Testis (tissue), 3 donors: ENCODE data around the gene GPR155. TPM values are rescaled to one million over a fixed set of nuclear protein-coding genes. Genes with fewer than 3 reads are reported as not detected.

Experiments used
- DNase-seq: peaks from one replicate; pipeline ENCODE4 v3.0.0-alpha.2; 2019
- H3K27ac ChIP-seq, 2 donors: fragments of 200-600 bp; sonication (generic); one replicate each; pipeline ENCODE4 v1.5.1; 2019
- H3K27me3 ChIP-seq: fragments of 200-600 bp; sonication (generic); one replicate; pipeline ENCODE4 v1.5.1; 2019
- H3K36me3 ChIP-seq: fragments of 200-600 bp; sonication (generic); one replicate; pipeline ENCODE4 v1.5.1; 2017; ENCODE audit warnings: low read depth; ENCODE audit errors: missing control alignments
- H3K4me1 ChIP-seq: fragments of 200-600 bp; sonication (generic); one replicate; pipeline ENCODE4 v1.5.1; 2019
- H3K4me3 ChIP-seq, 2 donors: fragments of 200-600 bp; sonication (generic); one replicate each; pipeline ENCODE4 v1.5.1; 2017 to 2019
- H3K9me3 ChIP-seq: fragments of 200-600 bp; sonication (generic); one replicate; pipeline ENCODE4 v1.5.1; 2017
- CTCF ChIP-seq, 3 experiments: fragments of 450-650 bp in 2 of 3; fragments of 200-600 bp in 1 of 3; sonication (generic) in 1 of 3; IDR thresholded peaks; one replicate each; pipeline ENCODE4 v1.5.1; 2016 to 2019; ENCODE audit warnings: antibody characterized with exemption in 3 of 3, mild to moderate bottlenecking in 2 of 3, moderate library complexity in 1 of 3
- POLR2A ChIP-seq: fragments of 450-650 bp; IDR thresholded peaks from one replicate; pipeline ENCODE4 v1.6.1; 2017; ENCODE audit warnings: antibody characterized with exemption, mild to moderate bottlenecking, moderate library complexity
- WGBS, 2 donors: methylation state at CpG; one replicate each; pipeline ENCODE4 v1.1.5; 2018; 5-methylcytosine and 5-hydroxymethylcytosine counted together
- intact Hi-C: fragments of 100-400 bp; cut with DNase I; formaldehyde crosslinking; loops from one replicate; pipeline ENCODE4 v1.15.1; 2023; ENCODE audit warnings: low total_unique reads
- polyA plus RNA-seq: library from polyadenylated mRNA; stranded (reverse); fragments of 350-450 nt; fragmentation: Illumina TruSeq; extraction: RNeasy Lipid Tissue Mini Kit (QIAGEN cat#74804); gene quantifications from one replicate; pipeline ENCODE4 v1.2.3, GENCODE V29; 2014; ENCODE audit warnings: low read depth, low replicate concordance; ENCODE audit not compliant: insufficient read depth
- total RNA-seq, 2 donors: library from RNA; depleted of rRNA; stranded (reverse); fragments of >200 nt; gene quantifications; one replicate each; pipeline ENCODE4 v1.2.3, GENCODE V29; 2016

The GPR155 gene
- total and polyA plus RNA-seq, 3 donors from 2014 or later = 2.5 to 4.0 (median 3.6) TPM

- Histone ChIP-seq H3K27ac (no peak overlapping the region), H3K4me1 (no peaks in the 10 kb centered on the region), H3K36me3 (no peaks in the 10 kb centered on the region), H3K27me3 (no peaks in the 10 kb centered on the region), H3K4me3 (no peak overlapping the region), H3K9me3 (no peaks in the 10 kb centered on the region)
- TF ChIP-seq POLR2A = no peak
- TF ChIP-seq CTCF (IDR thresholded peaks at IDR 0.05) = no peak
- WGBS, 2 donors = 86 to 93% methylated on average over 4 of the region's 4 CpGs
- no peak for DNase-seq
- intact Hi-C loops = no loop called here
Measured at GRCh38 chr2:174450021-174450816, 36.6 kb downstream of the GPR155 start.

GRCh38 chr2:174449033-174449432, 37.8 kb downstream of the GPR155 start:
- TF ChIP-seq CTCF (IDR thresholded peaks at IDR 0.05) (no peak), POLR2A (no peak)
- no peak for DNase-seq
- H3K36me3 ChIP-seq = no peaks in the 10 kb centered on the region
- no peak overlapping the region for H3K4me3 ChIP-seq
- no peaks in the 10 kb centered on the region for H3K9me3 ChIP-seq
- WGBS, 2 donors = 84 to 93% methylated on average over 2 of the region's 2 CpGs
- no peaks in the 10 kb centered on the region for H3K4me1 ChIP-seq
- no peak overlapping the region for H3K27ac ChIP-seq
- no peaks in the 10 kb centered on the region for H3K27me3 ChIP-seq
- intact Hi-C loops = no loop called here

- 92 to 94% methylated on average over 4 of the region's 4 CpGs for WGBS, 2 donors
- Histone ChIP-seq H3K36me3 (no peaks in the 10 kb centered on the region), H3K4me1 (no peaks in the 10 kb centered on the region), H3K9me3 (no peaks in the 10 kb centered on the region), H3K4me3 (no peak overlapping the region), H3K27ac (no peak overlapping the region), H3K27me3 (no peaks in the 10 kb centered on the region)
- TF ChIP-seq POLR2A (no peak), CTCF (IDR thresholded peaks at IDR 0.05) (no peak)
- intact Hi-C loops = no loop called here
- DNase-seq = no peak
Measured at GRCh38 chr2:174446531-174446930, 40.3 kb downstream of the GPR155 start.

GRCh38 chr2:174445248-174445647, 41.6 kb downstream of the GPR155 start:
- TF ChIP-seq POLR2A = no peak
- no peak for TF ChIP-seq CTCF (IDR thresholded peaks at IDR 0.05)
- no peaks in the 10 kb centered on the region for H3K27me3 ChIP-seq
- no peak for DNase-seq
- H3K9me3 ChIP-seq = no peaks in the 10 kb centered on the region
- no peaks in the 10 kb centered on the region for H3K36me3 ChIP-seq
- WGBS, 2 donors = 82 to 90% methylated on average over 3 of the region's 3 CpGs
- H3K27ac ChIP-seq = no peak overlapping the region
- no peaks in the 10 kb centered on the region for H3K4me1 ChIP-seq
- H3K4me3 ChIP-seq = no peak overlapping the region
- intact Hi-C loops = no loop called here

- no peaks in the 10 kb centered on the region for H3K36me3 ChIP-seq
- TF ChIP-seq POLR2A (no peak), CTCF (IDR thresholded peaks at IDR 0.05) (no peak)
- DNase-seq = no peak
- no peak overlapping the region for H3K4me3 ChIP-seq
- intact Hi-C loops = no loop called here
- H3K27me3 ChIP-seq = no peaks in the 10 kb centered on the region
- 79% methylated on average over 6 of the region's 6 CpGs for WGBS, 2 donors
- H3K9me3 ChIP-seq = no peaks in the 10 kb centered on the region
- H3K27ac ChIP-seq = no peak overlapping the region
- H3K4me1 ChIP-seq = no peaks in the 10 kb centered on the region
Measured at GRCh38 chr2:174444761-174445160, 42.1 kb downstream of the GPR155 start.
